Tibial nerve (tissue), 4 donors: Measurements from ENCODE around the gene PPP1R17. TPM values are rescaled to one million over a fixed set of nuclear protein-coding genes. Genes with fewer than 3 reads are reported as not detected.

ENCODE experiments used
- DNase-seq, 2 donors: peaks; one replicate each; pipeline ENCODE4 v3.0.0-alpha.2; 2019; ENCODE audit warnings: low spot score in 2 of 2
- H3K27ac ChIP-seq, 4 donors: fragments of 200-600 bp; sonication (generic) in 3 of 4; one replicate each; pipeline ENCODE4 v1.5.1; 2017 to 2019; ENCODE audit warnings: mild to moderate bottlenecking in 1 of 4
- H3K27me3 ChIP-seq, 2 donors: fragments of 200-600 bp; sonication (generic) in 1 of 2; one replicate each; pipeline versions ENCODE4 v1.5.1 to v1.6.0; 2017 to 2019
- H3K36me3 ChIP-seq, 3 donors: fragments of 200-600 bp; sonication (generic); one replicate each; pipeline ENCODE4 v1.5.1; 2018 to 2019
- H3K4me1 ChIP-seq, 4 donors: fragments of 200-600 bp; sonication (generic) in 3 of 4; one replicate each; pipeline ENCODE4 v1.5.1; 2017 to 2019
- H3K4me3 ChIP-seq, 4 donors: fragments of 200-600 bp; sonication (generic) in 3 of 4; one replicate each; pipeline ENCODE4 v1.5.1; 2017 to 2019; ENCODE audit warnings: mild to moderate bottlenecking in 1 of 4, moderate library complexity in 1 of 4
- H3K9me3 ChIP-seq, 4 donors: fragments of 200-600 bp; sonication (generic) in 3 of 4; one replicate each; pipeline ENCODE4 v1.5.1; 2017 to 2019
- CTCF ChIP-seq, 5 experiments: fragments of 200-600 bp in 3 of 5; fragments of 450-650 bp in 2 of 5; sonication (generic) in 3 of 5; IDR thresholded peaks; one replicate each; pipeline ENCODE4 v1.5.1; 2016 to 2019; ENCODE audit warnings: antibody characterized with exemption in 5 of 5, mild to moderate bottlenecking in 3 of 5, moderate library complexity in 2 of 5
- EP300 ChIP-seq, 2 donors: sonication (generic); formaldehyde crosslinking; IDR thresholded peaks; one replicate each; pipeline ENCODE4 v1.6.1; 2017; ENCODE audit warnings: antibody characterized with exemption in 2 of 2, mild to moderate bottlenecking in 1 of 2
- POLR2A ChIP-seq, 2 donors: fragments of 450-650 bp; IDR thresholded peaks; one replicate each; pipeline ENCODE4 v1.6.1; 2017; ENCODE audit warnings: antibody characterized with exemption in 2 of 2, mild to moderate bottlenecking in 2 of 2, moderate library complexity in 2 of 2
- WGBS, 2 donors: methylation state at CpG; one replicate each; pipeline ENCODE4 v1.1.5; 2018; 5-methylcytosine and 5-hydroxymethylcytosine counted together
- total RNA-seq, 4 donors: library from RNA; depleted of rRNA; stranded (reverse); fragments of >200 nt; gene quantifications; one replicate each; pipeline ENCODE4 v1.1.0, GENCODE V29; 2016

Gene PPP1R17
- total RNA-seq, 4 donors from 2014 or later: 0.30 TPM; not detected in 3

GRCh38 chr7:31716355-31716754 is 29.3 kb downstream of the PPP1R17 start:
- Histone ChIP-seq H3K27ac (no peak overlapping the region), H3K4me3 (no peak overlapping the region), H3K9me3 (peaks cover 0 to 9% (median 0%) of the 10 kb centered on the region in 4 donors), H3K4me1 (peaks cover 0 to 3% (median 0%) of the 10 kb centered on the region in 4 donors), H3K27me3 (no peaks in the 10 kb centered on the region), H3K36me3 (no peaks in the 10 kb centered on the region)
- WGBS, 2 donors: 58 to 74% methylated on average over 1 of the region's 1 CpG
- TF ChIP-seq EP300 (IDR thresholded peaks at IDR 0.05) (no peak), CTCF (IDR thresholded peaks at IDR 0.05) (no peak), POLR2A (IDR thresholded peaks at IDR 0.05) (no peak)
- DNase-seq: no peak

GRCh38 chr7:31720366-31720765 is 33.4 kb downstream of the PPP1R17 start:
- WGBS, 2 donors: 38 to 43% methylated on average over 8 of the region's 8 CpGs
- no peak overlapping the region for H3K4me3 ChIP-seq
- TF ChIP-seq POLR2A (IDR thresholded peaks at IDR 0.05) (no peak), CTCF (IDR thresholded peaks at IDR 0.05) (no peak), EP300 (IDR thresholded peaks at IDR 0.05) (no peak)

GRCh38 chr7:31724696-31725095 is 37.7 kb downstream of the PPP1R17 start:
- Histone ChIP-seq H3K4me1 (peaks cover 0 to 3% (median 0%) of the 10 kb centered on the region in 4 donors), H3K9me3 (no peaks in the 10 kb centered on the region), H3K36me3 (no peaks in the 10 kb centered on the region), H3K27me3 (no peaks in the 10 kb centered on the region), H3K27ac (no peak overlapping the region), H3K4me3 (no peak overlapping the region)
- 56 to 57% methylated on average over 3 of the region's 3 CpGs for WGBS, 2 donors
- no peak for DNase-seq
- no peak for TF ChIP-seq CTCF (IDR thresholded peaks at IDR 0.05)
- TF ChIP-seq EP300 (IDR thresholded peaks at IDR 0.05): no peak
- no peak for TF ChIP-seq POLR2A (IDR thresholded peaks at IDR 0.05)

More at GRCh38 chr7:31720366-31720765, 33.4 kb downstream of the PPP1R17 start:
- no peak for DNase-seq
- no peaks in the 10 kb centered on the region for H3K9me3 ChIP-seq
- H3K27ac ChIP-seq: no peak overlapping the region
- no peaks in the 10 kb centered on the region for H3K27me3 ChIP-seq
- peaks cover 0 to 3% (median 0%) of the 10 kb centered on the region in 4 donors for H3K4me1 ChIP-seq
- no peaks in the 10 kb centered on the region for H3K36me3 ChIP-seq

- Histone ChIP-seq H3K4me3 (no peak overlapping the region), H3K36me3 (no peaks in the 10 kb centered on the region)
- TF ChIP-seq CTCF (IDR thresholded peaks at IDR 0.05) (no peak), POLR2A (IDR thresholded peaks at IDR 0.05) (no peak), EP300 (IDR thresholded peaks at IDR 0.05) (no peak)
Measured at GRCh38 chr7:31729195-31729804, 42.3 kb downstream of the PPP1R17 start.

DNA sequence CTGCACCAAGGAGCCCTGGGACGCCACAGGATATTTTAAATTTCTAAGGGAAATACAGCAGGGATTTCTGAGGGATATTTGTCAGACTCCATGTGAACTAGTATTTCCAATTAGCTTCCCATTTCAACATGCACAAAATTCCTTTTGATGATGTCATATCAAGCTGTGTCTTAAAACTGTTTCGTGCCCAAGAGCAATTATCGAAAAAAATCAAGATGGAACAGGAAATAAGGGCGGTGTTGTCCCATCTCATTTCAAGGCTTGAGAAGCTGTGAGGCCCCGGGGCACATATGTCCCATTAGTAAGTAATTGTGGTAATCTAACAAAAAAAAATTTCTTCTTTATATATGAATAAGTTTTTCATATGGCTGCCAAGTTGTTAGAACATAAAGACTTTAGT is 47.4 kb downstream of the PPP1R17 start:
- Histone ChIP-seq H3K9me3 (no peaks in the 10 kb centered on the region), H3K36me3 (no peaks in the 10 kb centered on the region), H3K4me1 (peaks cover 0 to 6% (median 0%) of the 10 kb centered on the region in 4 donors), H3K4me3 (no peak overlapping the region), H3K27ac (no peak overlapping the region), H3K27me3 (no peaks in the 10 kb centered on the region)
- no peak for DNase-seq
- 46 to 51% methylated on average over 5 of the region's 5 CpGs for WGBS, 2 donors
- TF ChIP-seq POLR2A (IDR thresholded peaks at IDR 0.05) (no peak), EP300 (IDR thresholded peaks at IDR 0.05) (no peak), CTCF (IDR thresholded peaks at IDR 0.05) (no peak)

More at GRCh38 chr7:31729195-31729804, 42.3 kb downstream of the PPP1R17 start:
- no peaks in the 10 kb centered on the region for H3K4me1 ChIP-seq
- DNase-seq: no peak
- H3K27ac ChIP-seq: no peak overlapping the region
- no peaks in the 10 kb centered on the region for H3K27me3 ChIP-seq
- 38 to 40% methylated on average over 3 of the region's 3 CpGs for WGBS, 2 donors
- no peaks in the 10 kb centered on the region for H3K9me3 ChIP-seq
